Loucy (cell line): Measurements from ENCODE around the gene SERGEF.
A peak's percentile ranks its signal among the peaks of the same experiment; 100 is the strongest.

ENCODE experiments used
- H2AFZ ChIP-seq: fragments of 200-600 bp; sonication (generic); 2 replicates; pipeline ENCODE4 v1.6.0; 2016; ENCODE audit warnings: antibody characterized with exemption, mild to moderate bottlenecking, low read length, moderate library complexity
- H3F3A ChIP-seq: fragments of 200-600 bp; 2 replicates; pipeline ENCODE4 v1.6.0; 2016; ENCODE audit warnings: antibody characterized with exemption, low read depth, mild to moderate bottlenecking
- H3K27me3 ChIP-seq: fragments of 200-600 bp; sonication (generic); 2 replicates; pipeline ENCODE4 v1.6.1; 2014; ENCODE audit warnings: low read length, mild to moderate bottlenecking; ENCODE audit not compliant: insufficient read depth, poor library complexity, severe bottlenecking
- H3K36me3 ChIP-seq: fragments of 200-600 bp; sonication (generic); 2 replicates; pipeline ENCODE4 v1.6.1; 2016; ENCODE audit warnings: low read length; ENCODE audit not compliant: insufficient read depth
- H3K4me1 ChIP-seq: fragments of 200-600 bp; sonication (generic); 2 replicates; pipeline ENCODE4 v1.5.1; 2014; ENCODE audit warnings: low read length, mild to moderate bottlenecking; ENCODE audit not compliant: insufficient read depth, poor library complexity, severe bottlenecking
- H3K4me2 ChIP-seq: fragments of 200-600 bp; sonication (generic); 2 replicates; pipeline ENCODE4 v1.6.0; 2014; ENCODE audit warnings: antibody characterized with exemption, low read length, low read depth, mild to moderate bottlenecking; ENCODE audit not compliant: poor library complexity, severe bottlenecking
- H3K4me3 ChIP-seq: fragments of 200-600 bp; sonication (generic); 2 replicates; pipeline ENCODE4 v1.5.1; 2014; ENCODE audit warnings: low read length, mild to moderate bottlenecking, mixed read lengths; ENCODE audit not compliant: poor library complexity, severe bottlenecking
- H3K79me2 ChIP-seq: fragments of 200-600 bp; sonication (generic); 2 replicates; pipeline ENCODE4 v1.6.1; 2014; ENCODE audit warnings: low read length; ENCODE audit not compliant: insufficient read depth
- H3K9ac ChIP-seq: fragments of 200-600 bp; sonication (generic); 2 replicates; pipeline ENCODE4 v1.6.0; 2014; ENCODE audit warnings: mild to moderate bottlenecking, low read depth, low read length, moderate library complexity; ENCODE audit not compliant: poor library complexity, severe bottlenecking
- H3K9me2 ChIP-seq: fragments of 200-600 bp; sonication (generic); replicated peaks from 2 replicates; pipeline ENCODE4 v1.6.1; 2016; ENCODE audit warnings: low read depth, low read length, mixed read lengths
- H3K9me3 ChIP-seq: fragments of 200-600 bp; sonication (generic); 2 replicates; pipeline ENCODE4 v1.6.1; 2014; ENCODE audit warnings: mild to moderate bottlenecking, antibody characterized with exemption, low read length, low read depth; ENCODE audit not compliant: insufficient read depth
- H4K20me1 ChIP-seq: fragments of 200-600 bp; sonication (generic); 2 replicates; pipeline ENCODE4 v1.6.0; 2014; ENCODE audit warnings: antibody characterized with exemption, low read length, mild to moderate bottlenecking; ENCODE audit not compliant: insufficient read depth, poor library complexity, severe bottlenecking
- EZH2phosphoT487 ChIP-seq: fragments of 200-600 bp; IDR thresholded peaks from 2 replicates; pipeline ENCODE4 v1.6.1; 2018; ENCODE audit warnings: antibody characterized with exemption, mild to moderate bottlenecking, moderate library complexity, borderline replicate concordance
- TF ChIP-seq, protein P1 (sequence below): fragments of 200-600 bp; sonication (generic); conservative IDR thresholded peaks from 2 replicates; pipeline ENCODE4 v1.5.1; 2014; ENCODE audit warnings: mild to moderate bottlenecking, antibody characterized with exemption, low read length

Gene SERGEF

GRCh38 chr11:17923217-17923616 lies 89.6 kb downstream of the SERGEF start:
- H3K27me3 ChIP-seq = no peaks in the 10 kb centered on the region
- TF ChIP-seq EZH2phosphoT487 = no peak
- TF ChIP-seq, protein P1, sequence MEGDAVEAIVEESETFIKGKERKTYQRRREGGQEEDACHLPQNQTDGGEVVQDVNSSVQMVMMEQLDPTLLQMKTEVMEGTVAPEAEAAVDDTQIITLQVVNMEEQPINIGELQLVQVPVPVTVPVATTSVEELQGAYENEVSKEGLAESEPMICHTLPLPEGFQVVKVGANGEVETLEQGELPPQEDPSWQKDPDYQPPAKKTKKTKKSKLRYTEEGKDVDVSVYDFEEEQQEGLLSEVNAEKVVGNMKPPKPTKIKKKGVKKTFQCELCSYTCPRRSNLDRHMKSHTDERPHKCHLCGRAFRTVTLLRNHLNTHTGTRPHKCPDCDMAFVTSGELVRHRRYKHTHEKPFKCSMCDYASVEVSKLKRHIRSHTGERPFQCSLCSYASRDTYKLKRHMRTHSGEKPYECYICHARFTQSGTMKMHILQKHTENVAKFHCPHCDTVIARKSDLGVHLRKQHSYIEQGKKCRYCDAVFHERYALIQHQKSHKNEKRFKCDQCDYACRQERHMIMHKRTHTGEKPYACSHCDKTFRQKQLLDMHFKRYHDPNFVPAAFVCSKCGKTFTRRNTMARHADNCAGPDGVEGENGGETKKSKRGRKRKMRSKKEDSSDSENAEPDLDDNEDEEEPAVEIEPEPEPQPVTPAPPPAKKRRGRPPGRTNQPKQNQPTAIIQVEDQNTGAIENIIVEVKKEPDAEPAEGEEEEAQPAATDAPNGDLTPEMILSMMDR = no peak
- no peak overlapping the region for H3K4me2 ChIP-seq
- H3K4me1 ChIP-seq = peaks cover 15% of the 10 kb centered on the region
- H3K79me2 ChIP-seq = no peaks in the 10 kb centered on the region
- H3K36me3 ChIP-seq = peaks cover 9% of the 10 kb centered on the region; the same call in 1 of the 2 replicates
- no peaks in the 10 kb centered on the region for H4K20me1 ChIP-seq
- no peak overlapping the region for H2AFZ ChIP-seq
- no peaks in the 10 kb centered on the region for H3F3A ChIP-seq
- no peaks in the 10 kb centered on the region for H3K9me2 ChIP-seq
- H3K9ac ChIP-seq = no peak overlapping the region
- H3K4me3 ChIP-seq = no peak overlapping the region
- H3K9me3 ChIP-seq = no peaks in the 10 kb centered on the region

DNA sequence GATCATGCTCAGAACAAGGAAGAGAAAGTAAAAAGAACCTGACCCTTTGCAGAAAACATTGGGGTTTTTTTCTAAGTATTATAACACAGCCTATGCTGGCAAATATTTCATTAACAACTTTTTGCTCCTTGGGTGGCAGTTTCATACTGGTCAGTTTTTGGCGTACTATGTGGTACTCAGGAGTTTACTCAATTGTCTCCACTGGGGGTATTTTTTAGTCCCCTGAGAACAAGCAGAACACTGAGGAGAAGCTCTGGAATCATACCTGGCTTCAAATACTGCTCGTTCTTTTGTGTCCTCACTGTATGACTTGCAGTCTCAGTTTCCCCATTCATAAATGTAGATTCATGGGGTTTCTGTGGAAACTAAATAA lies 90.4 kb downstream of the SERGEF start:
- no peak for TF ChIP-seq EZH2phosphoT487
- TF ChIP-seq, protein P1 = no peak
- no peaks in the 10 kb centered on the region for H4K20me1 ChIP-seq
- no peak overlapping the region for H3K9ac ChIP-seq
- H3K4me2 ChIP-seq = peak overlapping the region; percentile 56
- H3F3A ChIP-seq = no peaks in the 10 kb centered on the region
- H3K9me2 ChIP-seq = no peaks in the 10 kb centered on the region
- H3K36me3 ChIP-seq = peaks cover 15% of the 10 kb centered on the region; the same call in 1 of the 2 replicates
- H2AFZ ChIP-seq = no peak overlapping the region
- H3K4me1 ChIP-seq = peaks cover 15% of the 10 kb centered on the region
- no peaks in the 10 kb centered on the region for H3K9me3 ChIP-seq
- peak overlapping the region; percentile 32 for H3K4me3 ChIP-seq
- no peaks in the 10 kb centered on the region for H3K79me2 ChIP-seq
- H3K27me3 ChIP-seq = no peaks in the 10 kb centered on the region

- Histone ChIP-seq H4K20me1 (no peaks in the 10 kb centered on the region), H3K36me3 (peaks cover 15% of the 10 kb centered on the region; the same call in 1 of the 2 replicates), H3K4me2 (peak overlapping the region; percentile 56), H3K79me2 (no peaks in the 10 kb centered on the region), H3F3A (no peaks in the 10 kb centered on the region), H3K9me3 (no peaks in the 10 kb centered on the region), H2AFZ (0 out of 2 replicates have a peak overlapping the region, but pooled peaks have one; percentile 1), H3K9ac (no peak overlapping the region), H3K4me1 (peaks cover 15% of the 10 kb centered on the region), H3K4me3 (peak overlapping the region; percentile 32), H3K27me3 (no peaks in the 10 kb centered on the region), H3K9me2 (no peaks in the 10 kb centered on the region)
- TF ChIP-seq EZH2phosphoT487 = no peak
- TF ChIP-seq, protein P1 = no peak
Observed at GRCh38 chr11:17921659-17922415, 91.0 kb downstream of the SERGEF start.
